Measurements from ENCODE around the gene GH2. TPM values are rescaled to one million over a fixed set of nuclear protein-coding genes. Genes with fewer than 3 reads are reported as not detected.
"Not testable (repeated sequence)": the region's sequence is repeated elsewhere in the genome, so short reads cannot be mapped to it uniquely, and the experiment has no call there.

GH2 gene
- total RNA-seq, 2 experiments from 2014 or later, result not detected

DNA sequence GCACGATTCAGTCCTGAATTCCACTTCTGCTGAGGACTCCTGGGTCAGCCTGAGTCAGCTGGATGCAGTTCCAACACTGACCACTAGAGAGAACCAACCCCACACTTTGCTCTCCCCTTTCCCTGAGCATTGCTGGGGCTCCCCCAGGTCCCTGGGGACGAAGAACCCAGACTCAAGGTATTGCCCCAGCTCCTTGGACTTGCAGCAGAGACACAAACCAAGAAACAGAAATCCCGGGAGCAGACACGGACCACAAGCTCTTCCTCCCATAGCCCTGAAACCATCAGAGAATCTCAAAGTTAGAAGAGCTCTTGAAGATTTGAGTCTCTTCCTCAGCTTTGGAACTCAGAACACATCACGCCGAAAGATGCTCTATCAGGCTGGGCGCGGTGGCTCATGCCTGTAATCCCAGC is 37.6 kb upstream of the GH2 start:
- peak overlapping the region; percentile 68 for H3K4me2 ChIP-seq (ENCODE audit: low read length)
- no TSS peak for BruUV-seq (replicated peaks)
- CTCF ChIA-PET (ENCODE audit: unreplicated experiment), result interaction anchor here (0.5 to 3.7 kb wide), 12 partner anchors 9 to 214 kb away, joined by 3 to 94 read pairs (median 6); partner anchors contain the start of gene ICAM2

DNA sequence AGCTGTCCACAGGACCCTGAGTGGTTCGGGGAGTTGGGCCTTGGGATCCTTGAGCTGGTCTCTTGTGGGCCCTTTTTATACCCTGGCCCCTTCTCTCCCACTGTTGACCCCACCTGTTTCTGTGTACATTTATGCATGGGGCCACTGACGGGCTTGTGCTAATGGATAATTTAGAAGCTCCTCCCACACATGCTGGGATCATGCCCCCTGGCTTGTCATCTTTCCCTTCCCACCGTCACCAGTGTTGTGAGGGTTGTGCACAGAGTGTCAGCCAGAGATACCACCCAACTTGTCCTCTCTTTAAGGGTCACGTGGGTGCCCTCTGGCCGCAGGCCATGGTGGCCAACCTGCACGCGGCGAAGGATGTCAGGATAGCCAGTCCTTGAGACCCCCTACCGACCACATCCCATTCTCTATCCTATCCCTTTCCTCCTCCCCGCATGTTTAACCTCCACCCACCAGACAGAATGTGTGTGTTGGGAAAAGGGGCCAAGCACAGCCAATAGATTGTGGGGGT is 37.1 kb upstream of the GH2 start, which contains the start of gene GH1:
Gene GH1 (minus strand): TSS at position 51 of the 517 bp plus-strand sequence. CDS start 63 bp downstream, outside the sequence.
- not testable (repeated sequence) for H3K9me3 ChIP-seq (ENCODE audit: low read length); DNase-seq (ENCODE audit: low spot score); H3K9me2 ChIP-seq (ENCODE audit: insufficient read depth, low read length); H3K36me3 ChIP-seq (ENCODE audit: insufficient read depth, low read length); H3K79me2 ChIP-seq (ENCODE audit: insufficient read depth, low read depth, low read length); H4K20me1 ChIP-seq (ENCODE audit: insufficient read depth, low read length); BruUV-seq (replicated peaks)
- Histone ChIP-seq H3K4me3 (ENCODE audit: low read depth, low read length, poor library complexity, severe bottlenecking) (peak within 1 kb of the TSS; percentile 42), H3K4me1 (ENCODE audit: insufficient read depth, low read length, poor library complexity, severe bottlenecking) (peaks cover 66% of the 10 kb centered on the region), H3K27ac (ENCODE audit: low read depth, low read length, poor library complexity, severe bottlenecking) (peak within 1 kb of the TSS; percentile 63), H2AFZ (ENCODE audit: low read length) (peak within 1 kb of the TSS; percentile 45; the same call in 1 of the 2 replicates), H3K4me2 (ENCODE audit: low read length) (peak within 1 kb of the TSS; percentile 68)
- ChIA-PET POLR2A (interaction anchor here (0.6 to 4.8 kb wide), 7 partner anchors 10 to 102 kb away, joined by 3 to 52 read pairs (median 12); partner anchors contain the start of genes CD79B and ICAM2), CTCF (ENCODE audit: unreplicated experiment) (interaction anchor here (0.9 to 3.7 kb wide), 8 partner anchors 9 to 101 kb away, joined by 3 to 94 read pairs (median 6); partner anchors contain the start of gene ICAM2)
- intact Hi-C loops (cut with micrococcal nuclease; ENCODE audit: unreplicated experiment), result loop anchor here (1.0 to 5.0 kb wide), 4 partner anchors 9 to 213 kb away; partner anchors contain the start of gene ERN1

More for the DNA sequence above, 37.6 kb upstream of the GH2 start:
- Histone ChIP-seq H3K9me2 (ENCODE audit: insufficient read depth, low read length) (no peaks in the 10 kb centered on the region), H3K9me3 (ENCODE audit: low read length) (no peaks in the 10 kb centered on the region), H3K36me3 (ENCODE audit: insufficient read depth, low read length) (no peaks in the 10 kb centered on the region), H3K4me1 (ENCODE audit: insufficient read depth, low read length, poor library complexity, severe bottlenecking) (peaks cover 71% of the 10 kb centered on the region), H3K79me2 (ENCODE audit: insufficient read depth, low read depth, low read length) (no peaks in the 10 kb centered on the region), H4K20me1 (ENCODE audit: insufficient read depth, low read length) (no peaks in the 10 kb centered on the region), H3K27ac (ENCODE audit: low read depth, low read length, poor library complexity, severe bottlenecking) (peak overlapping the region; percentile 63), H2AFZ (ENCODE audit: low read length) (peak overlapping the region; percentile 45; the same call in 1 of the 2 replicates), H3K4me3 (ENCODE audit: low read depth, low read length, poor library complexity, severe bottlenecking) (peak overlapping the region; percentile 42)
- TF ChIP-seq, protein P1, sequence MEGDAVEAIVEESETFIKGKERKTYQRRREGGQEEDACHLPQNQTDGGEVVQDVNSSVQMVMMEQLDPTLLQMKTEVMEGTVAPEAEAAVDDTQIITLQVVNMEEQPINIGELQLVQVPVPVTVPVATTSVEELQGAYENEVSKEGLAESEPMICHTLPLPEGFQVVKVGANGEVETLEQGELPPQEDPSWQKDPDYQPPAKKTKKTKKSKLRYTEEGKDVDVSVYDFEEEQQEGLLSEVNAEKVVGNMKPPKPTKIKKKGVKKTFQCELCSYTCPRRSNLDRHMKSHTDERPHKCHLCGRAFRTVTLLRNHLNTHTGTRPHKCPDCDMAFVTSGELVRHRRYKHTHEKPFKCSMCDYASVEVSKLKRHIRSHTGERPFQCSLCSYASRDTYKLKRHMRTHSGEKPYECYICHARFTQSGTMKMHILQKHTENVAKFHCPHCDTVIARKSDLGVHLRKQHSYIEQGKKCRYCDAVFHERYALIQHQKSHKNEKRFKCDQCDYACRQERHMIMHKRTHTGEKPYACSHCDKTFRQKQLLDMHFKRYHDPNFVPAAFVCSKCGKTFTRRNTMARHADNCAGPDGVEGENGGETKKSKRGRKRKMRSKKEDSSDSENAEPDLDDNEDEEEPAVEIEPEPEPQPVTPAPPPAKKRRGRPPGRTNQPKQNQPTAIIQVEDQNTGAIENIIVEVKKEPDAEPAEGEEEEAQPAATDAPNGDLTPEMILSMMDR (conservative IDR thresholded peaks at IDR 0.05; ENCODE audit: low read length), result peak; percentile 92
- no peak for TF ChIP-seq EZH2phosphoT487 (IDR thresholded peaks at IDR 0.05; ENCODE audit: borderline replicate concordance, low read depth, low read length)
- intact Hi-C loops (cut with micrococcal nuclease; ENCODE audit: unreplicated experiment), result loop anchor here (1.0 to 5.0 kb wide), 4 partner anchors 9 to 213 kb away; partner anchors contain the start of gene ERN1
- POLR2A ChIA-PET, result interaction anchor here (0.6 to 4.8 kb wide), 11 partner anchors 10 to 312 kb away, joined by 3 to 52 read pairs (median 10); partner anchors contain the start of genes CD79B and ICAM2
- DNase-seq (ENCODE audit: low spot score), result peak; percentile 88

DNA sequence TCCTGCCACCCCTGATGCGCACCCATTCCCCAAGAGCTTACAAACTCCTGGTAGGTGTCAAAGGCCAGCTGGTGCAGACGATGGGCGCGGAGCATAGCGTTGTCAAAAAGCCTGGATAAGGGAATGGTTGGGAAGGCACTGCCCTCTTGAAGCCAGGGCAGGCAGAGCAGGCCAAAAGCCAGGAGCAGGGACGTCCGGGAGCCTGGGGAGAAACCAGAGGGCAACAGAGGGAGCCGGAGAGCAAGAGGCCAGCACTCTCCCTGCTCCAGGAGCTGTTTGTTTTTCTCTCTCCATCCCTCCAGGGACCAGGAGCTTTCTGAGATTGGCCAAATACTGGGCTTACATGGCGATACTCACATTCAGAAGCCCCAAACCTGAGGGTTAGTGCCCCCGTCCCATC is 36.6 kb upstream of the GH2 start:
- CTCF ChIA-PET (ENCODE audit: unreplicated experiment), result interaction anchor here (0.6 to 3.7 kb wide), 5 partner anchors 13 to 213 kb away, joined by 3 to 94 read pairs (median 17); no protein-coding TSS in a partner anchor
- Histone ChIP-seq H3K4me1 (ENCODE audit: insufficient read depth, low read length, poor library complexity, severe bottlenecking) (peaks cover 60% of the 10 kb centered on the region), H3K9me2 (ENCODE audit: insufficient read depth, low read length) (no peaks in the 10 kb centered on the region), H2AFZ (ENCODE audit: low read length) (no peak overlapping the region), H3K9me3 (ENCODE audit: low read length) (no peaks in the 10 kb centered on the region), H3K79me2 (ENCODE audit: insufficient read depth, low read depth, low read length) (no peaks in the 10 kb centered on the region), H3K4me2 (ENCODE audit: low read length) (no peak overlapping the region), H4K20me1 (ENCODE audit: insufficient read depth, low read length) (no peaks in the 10 kb centered on the region), H3K4me3 (ENCODE audit: low read depth, low read length, poor library complexity, severe bottlenecking) (no peak overlapping the region), H3K36me3 (ENCODE audit: insufficient read depth, low read length) (no peaks in the 10 kb centered on the region), H3K27ac (ENCODE audit: low read depth, low read length, poor library complexity, severe bottlenecking) (no peak overlapping the region)
- no peak for DNase-seq (ENCODE audit: low spot score)
- POLR2A ChIA-PET, result interaction anchor here (4.8 kb wide), 1 partner anchor 28 kb away, joined by 52 read pairs; no protein-coding TSS in a partner anchor
- no TSS peak for BruUV-seq (replicated peaks)
- TF ChIP-seq, protein P1 (conservative IDR thresholded peaks at IDR 0.05; ENCODE audit: low read length), result no peak
- TF ChIP-seq EZH2phosphoT487 (IDR thresholded peaks at IDR 0.05; ENCODE audit: borderline replicate concordance, low read depth, low read length), result no peak
- intact Hi-C loops (cut with micrococcal nuclease; ENCODE audit: unreplicated experiment), result loop anchor here (5.0 kb wide), 1 partner anchor 214 kb away; the partner anchor contains the start of gene ERN1

All from OCI-LY7 (cell line).